Tibial nerve (tissue), 4 donors: ENCODE data around the gene FOXK1.

Experiments
- CTCF ChIP-seq, 5 experiments: fragments of 200-600 bp in 3 of 5; fragments of 450-650 bp in 2 of 5; sonication (generic) in 3 of 5; IDR thresholded peaks; one replicate each; pipeline ENCODE4 v1.5.1; 2016 to 2019; ENCODE audit warnings: antibody characterized with exemption in 5 of 5, mild to moderate bottlenecking in 3 of 5, moderate library complexity in 2 of 5
- EP300 ChIP-seq, 2 donors: sonication (generic); formaldehyde crosslinking; IDR thresholded peaks; one replicate each; pipeline ENCODE4 v1.6.1; 2017; ENCODE audit warnings: antibody characterized with exemption in 2 of 2, mild to moderate bottlenecking in 1 of 2
- POLR2A ChIP-seq, 2 donors: fragments of 450-650 bp; IDR thresholded peaks; one replicate each; pipeline ENCODE4 v1.6.1; 2017; ENCODE audit warnings: antibody characterized with exemption in 2 of 2, mild to moderate bottlenecking in 2 of 2, moderate library complexity in 2 of 2

- TF ChIP-seq CTCF (IDR thresholded peaks at IDR 0.05) (no peak), POLR2A (IDR thresholded peaks at IDR 0.05) (no peak), EP300 (IDR thresholded peaks at IDR 0.05) (no peak)
Measured at GRCh38 chr7:4699841-4700240, 17.7 kb downstream of the FOXK1 start.
